ENCODE measurements around the gene PMF1.
A peak's percentile ranks its signal among the peaks of the same experiment; 100 is the strongest.

PMF1 gene

DNA sequence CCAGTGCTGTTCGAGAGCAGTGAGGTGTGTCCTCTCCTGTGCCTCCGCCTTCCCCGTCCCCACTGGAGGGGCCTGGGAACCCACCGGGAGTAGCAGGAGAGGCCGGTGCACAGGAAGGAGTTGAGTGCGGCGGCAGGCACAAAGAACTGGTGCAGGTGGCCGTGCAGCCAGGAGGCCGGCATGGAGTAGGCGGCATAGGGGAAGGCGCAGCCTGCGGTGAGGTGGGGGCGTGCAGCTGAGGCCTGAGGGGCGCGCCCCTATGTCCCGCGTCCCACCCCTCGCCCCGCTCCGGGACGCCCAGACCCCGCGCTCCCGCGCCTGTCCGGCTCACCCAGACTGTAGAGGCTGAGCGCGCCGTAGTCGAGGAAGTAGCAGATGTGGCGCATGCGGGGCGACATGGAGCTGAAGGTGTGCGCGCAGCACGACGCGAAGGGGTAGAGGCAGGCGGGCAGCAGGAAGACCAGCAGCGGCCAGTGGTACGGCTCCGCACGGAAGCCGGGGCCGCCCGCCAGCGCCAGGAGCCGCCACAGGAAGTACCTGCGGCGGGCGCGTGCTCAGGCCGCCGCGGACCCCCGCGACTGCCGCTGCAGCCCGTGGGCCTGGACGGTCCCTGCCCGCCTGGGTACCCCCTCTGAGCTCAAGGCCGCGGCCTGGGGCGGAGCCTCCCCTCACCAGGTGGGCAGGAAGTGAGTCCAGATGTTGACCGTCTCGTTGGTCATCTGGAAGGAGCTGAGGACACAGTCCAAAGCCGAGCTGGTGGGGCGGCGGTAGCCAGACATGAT is 32.8 kb downstream of the PMF1 start:
- in situ Hi-C loops (cut with HindIII; ENCODE audit: low pct_ligation_motif_present, low sequenced_read_pairs) = no loop called here
- H3K27me3 ChIP-seq (replicated peaks) = peaks cover 7% of the 10 kb centered on the region
- peaks cover 19% of the 10 kb centered on the region for H3K36me3 ChIP-seq (replicated peaks)
- no peak overlapping the region for H3K27ac ChIP-seq
- no peak for TF ChIP-seq CTCF (IDR thresholded peaks at IDR 0.05; ENCODE audit: low read depth, low read length, missing control alignments)
- no peak for DNase-seq
- H3K4me3 ChIP-seq (ENCODE audit: low read depth, low read length) = peak overlapping the region; percentile 26

DNA sequence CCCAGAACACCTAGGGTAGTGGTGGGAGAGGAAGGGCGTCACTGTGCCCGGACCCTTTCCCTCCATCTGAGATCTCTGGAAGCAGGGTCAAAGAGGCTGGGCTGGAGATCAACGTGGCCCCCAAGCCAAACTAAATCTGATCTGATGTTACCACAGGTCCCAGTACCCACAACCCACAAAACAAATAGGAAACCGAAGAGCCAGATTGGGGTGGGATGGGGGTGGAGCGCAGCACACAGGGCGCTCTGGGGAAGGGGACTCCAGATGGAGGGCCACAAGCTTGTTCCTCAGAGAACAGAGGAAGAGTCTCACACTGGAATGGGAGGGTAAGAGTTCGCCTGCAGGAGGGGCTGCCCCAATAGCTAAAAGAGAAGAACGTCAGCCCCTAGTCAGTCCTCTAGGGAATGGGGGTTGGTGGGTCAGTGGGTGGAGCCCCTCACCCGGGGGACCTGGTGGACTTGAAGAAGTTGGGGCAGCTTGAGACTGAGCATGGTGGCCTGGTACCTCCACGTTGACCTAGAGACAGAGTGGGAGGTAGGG is 33.5 kb downstream of the PMF1 start:
- Histone ChIP-seq H3K4me3 (ENCODE audit: low read depth, low read length) (peak overlapping the region; percentile 9), H3K27ac (no peak overlapping the region), H3K36me3 (replicated peaks) (peaks cover 26% of the 10 kb centered on the region), H3K27me3 (replicated peaks) (peaks cover 7% of the 10 kb centered on the region)
- in situ Hi-C loops (cut with HindIII; ENCODE audit: low pct_ligation_motif_present, low sequenced_read_pairs) = no loop called here
- no peak for DNase-seq
- TF ChIP-seq CTCF (IDR thresholded peaks at IDR 0.05; ENCODE audit: low read depth, low read length, missing control alignments) = no peak

GRCh38 chr1:156246781-156247459 is 34.1 kb downstream of the PMF1 start:
- peaks cover 32% of the 10 kb centered on the region for H3K36me3 ChIP-seq (replicated peaks)
- H3K27me3 ChIP-seq (replicated peaks) = peaks cover 7% of the 10 kb centered on the region
- no peak for DNase-seq
- in situ Hi-C loops (cut with HindIII; ENCODE audit: low pct_ligation_motif_present, low sequenced_read_pairs) = no loop called here
- no peak overlapping the region for H3K27ac ChIP-seq
- TF ChIP-seq CTCF (IDR thresholded peaks at IDR 0.05; ENCODE audit: low read depth, low read length, missing control alignments) = no peak
- no peak overlapping the region for H3K4me3 ChIP-seq (ENCODE audit: low read depth, low read length)

- H3K27me3 ChIP-seq (replicated peaks) = peaks cover 7% of the 10 kb centered on the region
- in situ Hi-C loops (cut with HindIII; ENCODE audit: low pct_ligation_motif_present, low sequenced_read_pairs) = no loop called here
- DNase-seq = no peak
- H3K36me3 ChIP-seq (replicated peaks) = peaks cover 39% of the 10 kb centered on the region
- no peak for TF ChIP-seq CTCF (IDR thresholded peaks at IDR 0.05; ENCODE audit: low read depth, low read length, missing control alignments)
- H3K4me3 ChIP-seq (ENCODE audit: low read depth, low read length) = no peak within 1 kb of the TSS
- no peak within 1 kb of the TSS for H3K27ac ChIP-seq
Measured at GRCh38 chr1:156247460-156248322, 34.9 kb downstream of the PMF1 start, which contains the start of gene PAQR6. TSS of gene PAQR6 (minus strand) at chr1:156248056. CDS start at chr1:156246731, 1,325 bp downstream.

DNA sequence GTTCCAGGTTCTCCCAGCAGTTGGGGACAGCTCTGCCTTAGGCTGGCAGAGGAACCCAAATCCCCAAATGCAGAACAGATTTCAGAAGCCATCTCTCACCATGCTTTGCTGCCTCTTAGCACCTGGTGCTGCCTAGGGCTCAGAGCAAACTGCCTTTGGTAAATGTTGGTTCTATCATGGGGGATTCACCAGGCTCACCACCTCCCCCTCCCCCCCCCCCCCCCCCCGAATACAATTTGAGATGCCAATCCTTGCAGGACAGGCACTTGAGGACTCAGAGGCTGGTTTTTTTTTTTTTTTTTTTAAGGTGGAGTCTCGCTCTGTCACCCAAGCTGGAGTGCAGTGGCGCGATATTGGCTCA is 35.5 kb downstream of the PMF1 start:
- H3K4me3 ChIP-seq (ENCODE audit: low read depth, low read length) = no peak overlapping the region
- in situ Hi-C loops (cut with HindIII; ENCODE audit: low pct_ligation_motif_present, low sequenced_read_pairs) = no loop called here
- peaks cover 44% of the 10 kb centered on the region for H3K36me3 ChIP-seq (replicated peaks)
- H3K27me3 ChIP-seq (replicated peaks) = peaks cover 7% of the 10 kb centered on the region
- no peak for DNase-seq
- no peak for TF ChIP-seq CTCF (IDR thresholded peaks at IDR 0.05; ENCODE audit: low read depth, low read length, missing control alignments)
- no peak overlapping the region for H3K27ac ChIP-seq
